ENCODE data around the gene SQOR.

GRCh38 chr15:45634432-45635190 is at the start of gene SQOR:
- TF ChIP-seq EZH2 (IDR thresholded peaks at IDR 0.05; ENCODE audit: insufficient read depth, poor library complexity, severe bottlenecking) (no peak), EZH2phosphoT487 (IDR thresholded peaks at IDR 0.05; ENCODE audit: insufficient read depth, low read depth) (no peak)

All from GM23248 (cell line).